Endothelial cell (in vitro differentiated cells): ENCODE data around the gene ANKRD16. TPM values are rescaled to one million over a fixed set of nuclear protein-coding genes. Genes with fewer than 3 reads are reported as not detected.
A peak's percentile ranks its signal among the peaks of the same experiment; 100 is the strongest.

Experiments used
- DNase-seq: peaks from one replicate; pipeline ENCODE4 v3.0.0; 2021; ENCODE audit warnings: low spot score
- H3K27ac Mint-ChIP-seq: one replicate; pipeline ENCODE4 v1.8.0; 2021; ENCODE audit warnings: mixed read lengths, inconsistent platforms; ENCODE audit not compliant: unreplicated experiment
- H3K27me3 Mint-ChIP-seq: one replicate; pipeline ENCODE4 v1.8.0; 2021; ENCODE audit warnings: mild to moderate bottlenecking, moderate library complexity, mixed read lengths, inconsistent platforms; ENCODE audit not compliant: unreplicated experiment
- H3K36me3 Mint-ChIP-seq: one replicate; pipeline ENCODE4 v1.8.0; 2021; ENCODE audit warnings: mild to moderate bottlenecking, low read depth, mixed read lengths, inconsistent platforms; ENCODE audit not compliant: unreplicated experiment
- H3K4me1 Mint-ChIP-seq: one replicate; pipeline ENCODE4 v1.8.0; 2021; ENCODE audit warnings: mild to moderate bottlenecking, mixed read lengths, inconsistent platforms; ENCODE audit not compliant: unreplicated experiment
- H3K4me3 Mint-ChIP-seq: one replicate; pipeline ENCODE4 v1.8.0; 2021; ENCODE audit warnings: mild to moderate bottlenecking, mixed read lengths, inconsistent platforms; ENCODE audit not compliant: unreplicated experiment
- H3K9me3 Mint-ChIP-seq: one replicate; pipeline ENCODE4 v1.8.0; 2021; ENCODE audit warnings: mixed read lengths, inconsistent platforms; ENCODE audit not compliant: unreplicated experiment
- total RNA-seq: library from RNA; stranded (reverse); fragmentation: NEBNext Ultra II Directional; extraction: Animal tissue kit (Norgen Biotek cat#: 25700); gene quantifications from one replicate; pipeline ENCODE4 v1.2.1, GENCODE V29; 2021; ENCODE audit not compliant: unreplicated experiment
- TF ChIP-seq, protein P1 (sequence below): fragments of 200-600 bp; sonication (generic); IDR thresholded peaks from one replicate; pipeline ENCODE4 v1.5.0; 2021; ENCODE audit warnings: antibody characterized with exemption; ENCODE audit not compliant: unreplicated experiment

Gene ANKRD16
- total RNA-seq, 1 donor from 2014 or later, result 6.6 TPM

DNA sequence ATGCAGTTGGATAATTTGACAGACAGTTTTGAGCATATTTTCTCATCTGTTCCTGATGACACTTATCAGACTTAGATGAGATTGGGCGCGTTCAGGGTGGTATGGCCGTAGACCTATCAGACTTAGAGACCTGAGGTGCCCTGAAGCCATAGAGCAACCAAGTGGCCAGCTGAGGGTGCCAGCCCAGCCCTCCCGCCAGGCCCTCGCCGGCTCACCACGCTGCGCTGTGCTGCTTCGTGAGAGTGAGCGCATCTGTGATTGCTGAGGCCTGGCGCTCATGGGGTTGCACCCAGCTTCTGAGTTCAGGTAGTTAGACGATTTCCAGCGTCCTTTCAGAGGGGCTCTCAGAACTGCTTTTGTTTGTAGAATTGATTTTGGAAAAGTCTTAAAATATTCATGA lies 10.6 kb upstream of the ANKRD16 start:
- Mint-ChIP-seq H3K9me3 (no peaks in the 10 kb centered on the region), H3K4me1 (no peaks in the 10 kb centered on the region), H3K27ac (no peak overlapping the region), H3K27me3 (peaks cover 2% of the 10 kb centered on the region), H3K36me3 (peaks cover 27% of the 10 kb centered on the region), H3K4me3 (no peak overlapping the region)
- TF ChIP-seq, protein P1, sequence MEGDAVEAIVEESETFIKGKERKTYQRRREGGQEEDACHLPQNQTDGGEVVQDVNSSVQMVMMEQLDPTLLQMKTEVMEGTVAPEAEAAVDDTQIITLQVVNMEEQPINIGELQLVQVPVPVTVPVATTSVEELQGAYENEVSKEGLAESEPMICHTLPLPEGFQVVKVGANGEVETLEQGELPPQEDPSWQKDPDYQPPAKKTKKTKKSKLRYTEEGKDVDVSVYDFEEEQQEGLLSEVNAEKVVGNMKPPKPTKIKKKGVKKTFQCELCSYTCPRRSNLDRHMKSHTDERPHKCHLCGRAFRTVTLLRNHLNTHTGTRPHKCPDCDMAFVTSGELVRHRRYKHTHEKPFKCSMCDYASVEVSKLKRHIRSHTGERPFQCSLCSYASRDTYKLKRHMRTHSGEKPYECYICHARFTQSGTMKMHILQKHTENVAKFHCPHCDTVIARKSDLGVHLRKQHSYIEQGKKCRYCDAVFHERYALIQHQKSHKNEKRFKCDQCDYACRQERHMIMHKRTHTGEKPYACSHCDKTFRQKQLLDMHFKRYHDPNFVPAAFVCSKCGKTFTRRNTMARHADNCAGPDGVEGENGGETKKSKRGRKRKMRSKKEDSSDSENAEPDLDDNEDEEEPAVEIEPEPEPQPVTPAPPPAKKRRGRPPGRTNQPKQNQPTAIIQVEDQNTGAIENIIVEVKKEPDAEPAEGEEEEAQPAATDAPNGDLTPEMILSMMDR, result no peak
- DNase-seq, result no peak

DNA sequence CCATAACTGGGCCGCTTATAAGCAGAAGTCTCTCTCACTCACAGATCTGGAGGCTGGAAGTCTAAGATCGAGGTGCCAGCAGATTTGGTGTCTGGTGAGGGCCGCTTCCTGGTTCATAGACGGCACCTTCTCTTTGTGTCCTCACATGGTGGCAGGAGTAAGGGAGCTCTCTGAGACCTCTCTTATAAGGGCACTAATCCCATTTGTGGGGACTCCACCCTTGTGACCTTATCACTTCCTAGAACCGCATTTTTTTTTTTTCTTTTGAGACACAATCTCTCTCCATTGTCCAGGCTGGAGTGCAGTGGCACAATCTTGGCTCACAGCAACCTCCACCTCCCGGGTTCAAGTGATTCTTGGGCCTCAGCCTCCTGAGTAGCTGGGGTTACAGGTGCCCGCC lies 8.5 kb upstream of the ANKRD16 start:
- TF ChIP-seq, protein P1, result no peak
- H3K36me3 Mint-ChIP-seq, result peaks cover 33% of the 10 kb centered on the region
- H3K4me3 Mint-ChIP-seq, result no peak overlapping the region
- no peak for DNase-seq
- H3K27me3 Mint-ChIP-seq, result peaks cover 2% of the 10 kb centered on the region
- H3K9me3 Mint-ChIP-seq, result no peaks in the 10 kb centered on the region
- peaks cover 12% of the 10 kb centered on the region for H3K4me1 Mint-ChIP-seq
- no peak overlapping the region for H3K27ac Mint-ChIP-seq

DNA sequence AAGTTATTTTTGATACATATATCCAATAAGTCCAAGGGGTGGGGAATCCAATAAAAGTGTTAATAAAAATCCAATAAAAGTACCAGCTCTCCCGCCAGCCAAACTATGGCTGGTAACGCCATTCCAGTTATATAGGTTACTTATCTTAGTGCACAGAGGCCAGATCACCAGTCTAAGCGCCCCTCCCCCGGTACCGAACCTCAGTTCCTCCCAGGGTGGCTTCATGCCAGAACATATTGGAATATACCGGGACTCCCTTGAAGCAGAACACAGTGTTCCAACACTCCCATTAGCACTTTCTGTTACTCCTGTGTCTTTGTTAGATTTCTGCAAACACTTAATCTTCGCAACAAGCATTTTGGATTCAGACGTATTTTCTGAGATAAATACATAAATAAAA lies 7.8 kb upstream of the ANKRD16 start:
- peak overlapping the region; percentile 12 for H3K4me3 Mint-ChIP-seq

DNA sequence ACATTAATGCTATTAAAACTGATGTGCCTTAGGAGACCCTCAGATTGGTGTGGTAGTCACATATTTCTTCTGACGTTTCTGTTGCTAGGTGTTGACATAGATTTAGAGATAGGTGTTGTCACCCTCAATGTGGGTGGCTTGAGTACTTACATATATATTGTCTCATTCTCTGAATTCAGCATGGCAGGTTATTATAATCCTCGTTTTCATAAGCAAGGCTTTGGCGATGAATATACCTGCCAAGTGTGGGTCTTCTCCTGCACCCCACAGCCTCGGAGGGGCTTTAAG lies 7.3 kb upstream of the ANKRD16 start:
- Mint-ChIP-seq H3K4me1 (peaks cover 23% of the 10 kb centered on the region), H3K27me3 (peaks cover 2% of the 10 kb centered on the region), H3K4me3 (no peak overlapping the region), H3K36me3 (peaks cover 33% of the 10 kb centered on the region), H3K9me3 (no peaks in the 10 kb centered on the region), H3K27ac (no peak overlapping the region)
- TF ChIP-seq, protein P1, result no peak
- no peak for DNase-seq

More for the DNA sequence above, 7.8 kb upstream of the ANKRD16 start:
- peaks cover 18% of the 10 kb centered on the region for H3K4me1 Mint-ChIP-seq
- no peaks in the 10 kb centered on the region for H3K9me3 Mint-ChIP-seq
- H3K36me3 Mint-ChIP-seq, result peaks cover 33% of the 10 kb centered on the region
- DNase-seq, result no peak
- no peak overlapping the region for H3K27ac Mint-ChIP-seq
- TF ChIP-seq, protein P1, result no peak
- H3K27me3 Mint-ChIP-seq, result peaks cover 2% of the 10 kb centered on the region

DNA sequence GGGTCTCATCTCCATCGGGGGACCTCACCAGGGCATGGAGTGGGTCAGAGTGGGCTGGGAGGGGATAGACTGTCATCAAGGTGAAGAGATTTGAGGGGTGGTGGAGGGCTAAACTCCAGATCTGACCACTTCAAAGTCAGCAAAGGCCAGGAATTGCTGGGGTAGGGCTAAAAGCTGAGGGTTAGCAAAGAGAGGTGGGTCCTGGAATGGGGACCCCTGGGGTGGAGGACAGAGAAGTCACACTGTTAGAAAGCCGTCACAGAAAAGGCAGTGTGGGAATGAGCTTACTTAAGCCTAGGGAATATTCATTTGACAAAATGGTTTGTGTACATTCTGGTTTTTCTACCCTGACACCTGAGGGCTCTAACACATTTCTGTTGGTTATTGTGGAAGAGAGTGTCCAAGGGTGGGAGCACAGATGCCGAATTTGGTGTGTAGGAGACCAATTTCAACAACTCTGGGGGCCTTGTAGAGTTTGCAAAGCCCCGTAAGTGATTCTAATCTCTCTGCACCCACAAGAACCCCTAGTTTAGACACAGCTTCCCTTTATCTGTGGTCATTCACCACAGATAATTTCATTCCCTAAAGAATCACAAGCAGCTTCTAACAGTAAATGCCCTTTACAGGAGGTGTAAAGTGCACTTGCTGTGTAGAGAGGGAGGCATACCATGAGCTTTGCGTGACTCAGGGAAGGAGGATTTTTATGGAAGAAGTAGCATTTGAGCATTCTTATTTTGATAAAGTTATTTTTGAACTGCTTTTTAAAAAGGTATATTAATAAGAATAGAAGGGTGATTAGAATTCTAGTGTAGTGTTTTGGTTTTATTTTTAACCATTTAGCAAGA lies 6.7 kb upstream of the ANKRD16 start:
- Mint-ChIP-seq H3K9me3 (no peaks in the 10 kb centered on the region), H3K4me1 (peaks cover 26% of the 10 kb centered on the region), H3K36me3 (peaks cover 33% of the 10 kb centered on the region), H3K27me3 (peaks cover 2% of the 10 kb centered on the region), H3K27ac (no peak overlapping the region), H3K4me3 (no peak overlapping the region)
- no peak for DNase-seq
- TF ChIP-seq, protein P1, result no peak
